Testis (tissue), 2 donors: Measurements from ENCODE around the gene CPN1.

Source experiments
- CTCF ChIP-seq, 3 experiments: fragments of 450-650 bp in 2 of 3; fragments of 200-600 bp in 1 of 3; sonication (generic) in 1 of 3; IDR thresholded peaks; one replicate each; pipeline ENCODE4 v1.5.1; 2016 to 2019; ENCODE audit warnings: antibody characterized with exemption in 3 of 3, mild to moderate bottlenecking in 2 of 3, moderate library complexity in 1 of 3
- POLR2A ChIP-seq: fragments of 450-650 bp; IDR thresholded peaks from one replicate; pipeline ENCODE4 v1.6.1; 2017; ENCODE audit warnings: antibody characterized with exemption, mild to moderate bottlenecking, moderate library complexity

GRCh38 chr10:100020886-100021253 is 60.8 kb downstream of the CPN1 start:
- TF ChIP-seq CTCF (IDR thresholded peaks at IDR 0.05) = no peak
- no peak for TF ChIP-seq POLR2A
